ENCODE measurements around the gene RERE. TPM values are rescaled to one million over a fixed set of nuclear protein-coding genes. Genes with fewer than 3 reads are reported as not detected.

RERE gene
- total RNA-seq, 1 donor from 2014 or later = 252 TPM

DNA sequence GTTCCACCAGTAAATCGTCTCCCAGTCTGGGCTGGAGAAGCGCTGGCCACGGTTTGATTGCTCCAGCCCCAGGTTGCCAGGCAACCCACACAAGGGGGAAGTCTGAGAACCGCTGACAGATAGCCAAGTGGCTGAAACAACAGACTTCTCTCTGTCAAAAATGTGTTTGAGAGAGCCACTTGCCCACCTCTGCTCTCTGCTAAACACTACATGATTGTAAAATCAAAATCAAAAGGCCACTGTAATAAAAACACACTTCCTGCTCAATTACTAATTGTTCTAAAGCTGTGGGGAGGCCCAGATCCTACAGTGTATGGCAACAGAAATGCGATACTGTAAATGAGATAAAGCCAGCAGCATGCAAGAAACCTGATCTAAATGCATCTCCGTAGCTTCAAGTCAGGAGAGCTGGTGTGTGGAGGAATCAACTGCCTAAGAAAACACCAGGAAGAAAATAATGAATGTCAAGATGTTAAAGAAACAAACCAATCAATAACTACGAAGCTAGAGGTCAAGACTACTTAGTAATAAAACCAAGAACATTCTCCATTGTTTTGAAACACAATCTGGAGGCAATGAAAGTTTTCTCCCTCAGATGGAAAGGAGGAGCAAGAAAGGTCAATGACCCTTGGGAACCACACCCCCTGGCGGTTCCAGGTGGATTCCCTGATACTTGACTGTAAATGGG is 378.3 kb downstream of the RERE start:
- H3K4me3 Mint-ChIP-seq (ENCODE audit: unreplicated experiment) = peak overlapping the region; percentile 62
- peaks cover 44% of the 10 kb centered on the region for H3K4me1 Mint-ChIP-seq (ENCODE audit: low read depth, unreplicated experiment)
- TF ChIP-seq, protein P1, sequence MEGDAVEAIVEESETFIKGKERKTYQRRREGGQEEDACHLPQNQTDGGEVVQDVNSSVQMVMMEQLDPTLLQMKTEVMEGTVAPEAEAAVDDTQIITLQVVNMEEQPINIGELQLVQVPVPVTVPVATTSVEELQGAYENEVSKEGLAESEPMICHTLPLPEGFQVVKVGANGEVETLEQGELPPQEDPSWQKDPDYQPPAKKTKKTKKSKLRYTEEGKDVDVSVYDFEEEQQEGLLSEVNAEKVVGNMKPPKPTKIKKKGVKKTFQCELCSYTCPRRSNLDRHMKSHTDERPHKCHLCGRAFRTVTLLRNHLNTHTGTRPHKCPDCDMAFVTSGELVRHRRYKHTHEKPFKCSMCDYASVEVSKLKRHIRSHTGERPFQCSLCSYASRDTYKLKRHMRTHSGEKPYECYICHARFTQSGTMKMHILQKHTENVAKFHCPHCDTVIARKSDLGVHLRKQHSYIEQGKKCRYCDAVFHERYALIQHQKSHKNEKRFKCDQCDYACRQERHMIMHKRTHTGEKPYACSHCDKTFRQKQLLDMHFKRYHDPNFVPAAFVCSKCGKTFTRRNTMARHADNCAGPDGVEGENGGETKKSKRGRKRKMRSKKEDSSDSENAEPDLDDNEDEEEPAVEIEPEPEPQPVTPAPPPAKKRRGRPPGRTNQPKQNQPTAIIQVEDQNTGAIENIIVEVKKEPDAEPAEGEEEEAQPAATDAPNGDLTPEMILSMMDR (IDR thresholded peaks at IDR 0.05; ENCODE audit: partially characterized antibody, unreplicated experiment) = peak; percentile 31
- peaks cover 6% of the 10 kb centered on the region for H3K36me3 Mint-ChIP-seq (ENCODE audit: unreplicated experiment)
- DNase-seq = peak; percentile 74
- peaks cover 9% of the 10 kb centered on the region for H3K27me3 Mint-ChIP-seq (ENCODE audit: unreplicated experiment)
- H3K9me3 Mint-ChIP-seq (ENCODE audit: unreplicated experiment) = peaks cover 11% of the 10 kb centered on the region
- peak overlapping the region; percentile 87 for H3K27ac Mint-ChIP-seq (ENCODE audit: unreplicated experiment)

DNA sequence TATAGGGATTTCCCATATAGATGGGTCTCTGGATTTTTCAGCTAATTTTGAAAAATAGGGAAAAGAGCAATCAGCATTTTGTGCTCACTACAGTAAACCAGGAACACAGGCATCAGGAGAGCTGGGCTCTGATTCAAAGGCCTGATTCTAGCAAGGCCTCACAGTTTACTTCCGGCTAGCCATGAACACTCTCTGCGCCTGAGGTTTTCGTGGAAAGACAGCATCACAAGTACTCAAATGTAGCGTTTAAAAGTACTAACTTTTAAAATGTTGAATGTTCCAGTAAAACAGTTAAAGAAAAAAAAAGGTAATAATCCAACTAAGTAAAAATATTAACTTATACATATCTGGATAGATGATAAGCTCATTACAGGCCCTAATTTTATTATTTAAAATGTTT is 379.0 kb downstream of the RERE start:
- no peak for DNase-seq
- Mint-ChIP-seq H3K4me1 (ENCODE audit: low read depth, unreplicated experiment) (peaks cover 46% of the 10 kb centered on the region), H3K9me3 (ENCODE audit: unreplicated experiment) (peaks cover 10% of the 10 kb centered on the region), H3K4me3 (ENCODE audit: unreplicated experiment) (no peak overlapping the region), H3K36me3 (ENCODE audit: unreplicated experiment) (peaks cover 6% of the 10 kb centered on the region), H3K27me3 (ENCODE audit: unreplicated experiment) (peaks cover 9% of the 10 kb centered on the region), H3K27ac (ENCODE audit: unreplicated experiment) (peak overlapping the region; percentile 87)
- TF ChIP-seq, protein P1 (IDR thresholded peaks at IDR 0.05; ENCODE audit: partially characterized antibody, unreplicated experiment) = no peak

DNA sequence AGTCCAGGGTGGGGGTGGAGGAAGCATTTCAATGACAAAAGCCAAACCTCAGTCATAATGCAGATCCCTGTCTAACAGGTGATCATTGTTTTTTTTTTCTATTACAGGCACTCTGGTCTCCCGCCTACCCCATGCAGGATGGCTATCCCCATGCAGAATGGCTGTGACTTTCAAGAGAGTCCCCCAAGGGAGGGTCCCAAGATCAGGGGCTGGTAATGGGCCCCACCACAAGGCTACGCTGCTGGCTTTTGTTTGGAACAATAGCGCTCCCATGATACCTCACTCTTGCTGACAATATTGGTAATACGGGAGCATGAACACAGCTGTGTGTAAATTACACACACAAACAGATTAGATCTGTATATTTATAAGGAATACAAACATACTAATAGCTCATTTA is 380.1 kb downstream of the RERE start:
- TF ChIP-seq, protein P1 (IDR thresholded peaks at IDR 0.05; ENCODE audit: partially characterized antibody, unreplicated experiment) = no peak
- H3K27ac Mint-ChIP-seq (ENCODE audit: unreplicated experiment) = no peak overlapping the region
- H3K4me3 Mint-ChIP-seq (ENCODE audit: unreplicated experiment) = no peak overlapping the region
- peaks cover 47% of the 10 kb centered on the region for H3K4me1 Mint-ChIP-seq (ENCODE audit: low read depth, unreplicated experiment)
- no peak for DNase-seq
- no peaks in the 10 kb centered on the region for H3K36me3 Mint-ChIP-seq (ENCODE audit: unreplicated experiment)
- peaks cover 9% of the 10 kb centered on the region for H3K27me3 Mint-ChIP-seq (ENCODE audit: unreplicated experiment)
- peaks cover 10% of the 10 kb centered on the region for H3K9me3 Mint-ChIP-seq (ENCODE audit: unreplicated experiment)

DNA sequence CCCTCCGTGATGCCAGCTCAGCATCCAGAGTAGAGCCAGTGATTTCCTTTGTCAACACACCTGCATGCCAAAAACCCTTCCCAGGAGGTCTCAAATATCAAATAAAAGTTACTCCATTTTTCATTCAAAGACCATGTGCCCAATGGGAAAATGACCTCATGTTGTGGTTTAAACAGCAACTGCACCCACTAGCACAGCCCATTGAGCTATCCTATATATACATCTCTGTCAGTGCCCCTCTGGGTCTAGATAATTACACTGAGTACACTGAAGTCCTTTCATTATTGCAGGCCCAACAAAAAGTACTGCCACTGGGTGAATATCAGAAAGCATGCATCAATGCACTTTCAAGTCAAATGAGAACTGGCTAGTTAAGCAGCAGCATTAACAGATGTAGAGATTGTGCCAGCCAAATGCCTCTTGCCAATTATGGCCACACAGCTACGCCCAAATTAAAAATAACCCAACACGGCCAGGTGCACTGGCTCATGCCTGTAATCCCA is 381.8 kb downstream of the RERE start:
- DNase-seq = no peak
- TF ChIP-seq, protein P1 (IDR thresholded peaks at IDR 0.05; ENCODE audit: partially characterized antibody, unreplicated experiment) = no peak
- Mint-ChIP-seq H3K9me3 (ENCODE audit: unreplicated experiment) (peaks cover 15% of the 10 kb centered on the region), H3K27ac (ENCODE audit: unreplicated experiment) (peak overlapping the region; percentile 0), H3K36me3 (ENCODE audit: unreplicated experiment) (no peaks in the 10 kb centered on the region), H3K4me3 (ENCODE audit: unreplicated experiment) (no peak overlapping the region), H3K4me1 (ENCODE audit: low read depth, unreplicated experiment) (peaks cover 53% of the 10 kb centered on the region), H3K27me3 (ENCODE audit: unreplicated experiment) (peaks cover 9% of the 10 kb centered on the region)

DNA sequence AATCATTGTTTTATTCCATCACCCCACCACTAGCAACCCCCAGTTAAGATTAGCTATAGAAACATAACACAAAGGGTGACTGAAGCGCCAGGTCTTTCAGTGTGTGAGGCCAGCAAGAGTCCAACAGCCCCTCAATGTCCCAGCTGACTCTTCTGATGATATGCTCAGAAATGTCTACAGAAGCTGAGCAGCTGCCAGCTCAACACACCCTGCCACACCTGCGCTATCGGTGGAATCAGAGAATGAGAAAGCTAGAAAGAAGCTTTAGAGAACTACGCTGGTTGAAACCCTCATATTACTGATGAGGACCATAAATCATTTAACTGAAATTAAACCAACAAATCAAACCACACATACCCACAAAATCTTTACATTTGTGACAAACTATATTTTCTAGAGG is 383.3 kb downstream of the RERE start:
- TF ChIP-seq, protein P1 (IDR thresholded peaks at IDR 0.05; ENCODE audit: partially characterized antibody, unreplicated experiment) = no peak
- no peak overlapping the region for H3K4me3 Mint-ChIP-seq (ENCODE audit: unreplicated experiment)
- H3K4me1 Mint-ChIP-seq (ENCODE audit: low read depth, unreplicated experiment) = peaks cover 54% of the 10 kb centered on the region
- DNase-seq = no peak
- H3K36me3 Mint-ChIP-seq (ENCODE audit: unreplicated experiment) = no peaks in the 10 kb centered on the region
- peaks cover 17% of the 10 kb centered on the region for H3K9me3 Mint-ChIP-seq (ENCODE audit: unreplicated experiment)
- H3K27me3 Mint-ChIP-seq (ENCODE audit: unreplicated experiment) = peaks cover 6% of the 10 kb centered on the region
- H3K27ac Mint-ChIP-seq (ENCODE audit: unreplicated experiment) = no peak overlapping the region

Measured in glutamatergic neuron (in vitro differentiated cells).